T-helper 2 cell treated with Interferon-gamma antibody and Interleukin-4, amounts not matched to agents 100 ng/mL and 5 ng/mL, for 36 hours (primary cell): ENCODE results near the gene MMP24OS. TPM values are rescaled to one million over a fixed set of nuclear protein-coding genes. Genes with fewer than 3 reads are reported as not detected.

ENCODE experiments used
- intact Hi-C: fragments of 100-400 bp; cut with micrococcal nuclease; formaldehyde crosslinking; loops from one replicate; pipeline ENCODE4 v1.15.1; 2023
- total RNA-seq: library from RNA; stranded (reverse); gene quantifications from 2 replicates; pipeline ENCODE4 v1.2.3, GENCODE V29; 2022

MMP24OS gene
- total RNA-seq, 1 donor from 2014 or later = 29.4 TPM

GRCh38 chr20:35306931-35307517 lies 29.1 kb upstream of the MMP24OS start:
- intact Hi-C loops = loop anchor here (10.0 kb wide), 1 partner anchor 308 kb away; the partner anchor contains the start of gene SPAG4

GRCh38 chr20:35305682-35306556 lies 28.0 kb upstream of the MMP24OS start:
- intact Hi-C loops = loop anchor here (10.0 kb wide), 1 partner anchor 309 kb away; the partner anchor contains the start of gene SPAG4

GRCh38 chr20:35304956-35305355 lies 27.0 kb upstream of the MMP24OS start:
- intact Hi-C loops = loop anchor here (1.0 to 10.0 kb wide), 4 partner anchors 24 to 310 kb away; partner anchors contain the start of gene SPAG4

GRCh38 chr20:35303735-35304491 lies 26.0 kb upstream of the MMP24OS start:
- intact Hi-C loops = loop anchor here (1.0 to 10.0 kb wide), 4 partner anchors 25 to 311 kb away; partner anchors contain the start of gene SPAG4

- intact Hi-C loops = loop anchor here (10.0 kb wide), 1 partner anchor 311 kb away; the partner anchor contains the start of gene SPAG4
These were observed 25.4 kb upstream of the MMP24OS start for GRCh38 chr20:35303382-35303734.

GRCh38 chr20:35302421-35303335 lies 24.8 kb upstream of the MMP24OS start:
- intact Hi-C loops = loop anchor here (10.0 kb wide), 1 partner anchor 312 kb away; the partner anchor contains the start of gene SPAG4

GRCh38 chr20:35301426-35301825 lies 23.5 kb upstream of the MMP24OS start:
- intact Hi-C loops = loop anchor here (10.0 kb wide), 1 partner anchor 313 kb away; the partner anchor contains the start of gene SPAG4

- intact Hi-C loops = loop anchor here (10.0 kb wide), 1 partner anchor 314 kb away; the partner anchor contains the start of gene SPAG4
These were observed 22.7 kb upstream of the MMP24OS start for GRCh38 chr20:35300469-35301262.

- intact Hi-C loops = loop anchor here (10.0 kb wide), 1 partner anchor 315 kb away; the partner anchor contains the start of gene SPAG4
These were observed 21.9 kb upstream of the MMP24OS start for GRCh38 chr20:35299780-35300179.

- intact Hi-C loops = no loop called here
These were observed 20.3 kb upstream of the MMP24OS start for GRCh38 chr20:35298264-35298663.

- intact Hi-C loops = no loop called here
These were observed 19.8 kb upstream of the MMP24OS start for GRCh38 chr20:35297740-35298139.

GRCh38 chr20:35297155-35297554 lies 19.2 kb upstream of the MMP24OS start:
- intact Hi-C loops = no loop called here

- intact Hi-C loops = no loop called here
These were observed 18.2 kb upstream of the MMP24OS start for GRCh38 chr20:35296101-35296554.

- intact Hi-C loops = no loop called here
These were observed 17.8 kb upstream of the MMP24OS start for GRCh38 chr20:35295674-35296073.

GRCh38 chr20:35295058-35295457 lies 17.1 kb upstream of the MMP24OS start:
- intact Hi-C loops = no loop called here

- intact Hi-C loops = no loop called here
These were observed 16.4 kb upstream of the MMP24OS start for GRCh38 chr20:35294293-35294685.

GRCh38 chr20:35293303-35294292 lies 15.7 kb upstream of the MMP24OS start:
- intact Hi-C loops = no loop called here
